BE2C (cell line): ENCODE results near the gene PPP1R2.
A peak's percentile ranks its signal among the peaks of the same experiment; 100 is the strongest.

ENCODE experiments used
- DNase-seq: peaks from one replicate; pipeline ENCODE4 v3.0.0-alpha.2; 2020
- H3K27me3 ChIP-seq: fragments of 250-450 bp; sonication (Bioruptor Pico); 2 replicates; pipeline ENCODE4 v1.5.1; 2020; ENCODE audit warnings: mild to moderate bottlenecking
- H3K36me3 ChIP-seq: fragments of 250-450 bp; sonication (Bioruptor Pico); 2 replicates; pipeline ENCODE4 v1.5.1; 2020; ENCODE audit warnings: mild to moderate bottlenecking
- H3K4me1 ChIP-seq: fragments of 250-450 bp; sonication (Bioruptor Pico); 2 replicates; pipeline ENCODE4 v1.5.1; 2020
- H3K4me3 ChIP-seq: 2 replicates; pipeline ENCODE4 v1.5.1; 2011; ENCODE audit warnings: low read depth, low read length
- H3K9me3 ChIP-seq: fragments of 250-450 bp; sonication (Bioruptor Pico); 2 replicates; pipeline ENCODE4 v1.5.1; 2020
- TF ChIP-seq, protein P1 (sequence below): IDR thresholded peaks from 2 replicates; pipeline ENCODE4 v1.5.1; 2012; ENCODE audit warnings: mild to moderate bottlenecking, low read depth, low read length

The PPP1R2 gene

DNA sequence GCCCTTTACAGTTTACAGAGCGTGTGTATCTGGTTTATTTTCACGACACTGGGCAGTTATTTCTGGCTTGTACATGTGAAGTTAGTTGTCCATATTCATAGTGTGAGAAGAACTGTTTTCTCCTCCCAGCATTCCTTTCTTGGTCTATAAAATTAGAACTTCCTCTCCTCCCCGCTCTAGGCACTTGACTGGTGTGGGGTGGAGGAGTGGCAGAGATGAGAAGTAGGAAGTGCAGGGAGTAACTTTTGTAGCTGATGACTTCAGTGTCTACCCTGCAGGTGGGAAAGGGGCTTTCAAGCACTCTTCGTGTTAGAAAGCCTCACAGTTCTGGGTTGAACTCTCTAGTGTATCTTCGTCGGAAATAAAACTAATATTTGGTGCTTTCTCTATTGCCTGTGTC is 27.2 kb upstream of the PPP1R2 start:
- H3K4me3 ChIP-seq = no peak overlapping the region
- no peaks in the 10 kb centered on the region for H3K9me3 ChIP-seq
- H3K4me1 ChIP-seq = peaks cover 6% of the 10 kb centered on the region; the same call in 1 of the 2 replicates
- TF ChIP-seq, protein P1, sequence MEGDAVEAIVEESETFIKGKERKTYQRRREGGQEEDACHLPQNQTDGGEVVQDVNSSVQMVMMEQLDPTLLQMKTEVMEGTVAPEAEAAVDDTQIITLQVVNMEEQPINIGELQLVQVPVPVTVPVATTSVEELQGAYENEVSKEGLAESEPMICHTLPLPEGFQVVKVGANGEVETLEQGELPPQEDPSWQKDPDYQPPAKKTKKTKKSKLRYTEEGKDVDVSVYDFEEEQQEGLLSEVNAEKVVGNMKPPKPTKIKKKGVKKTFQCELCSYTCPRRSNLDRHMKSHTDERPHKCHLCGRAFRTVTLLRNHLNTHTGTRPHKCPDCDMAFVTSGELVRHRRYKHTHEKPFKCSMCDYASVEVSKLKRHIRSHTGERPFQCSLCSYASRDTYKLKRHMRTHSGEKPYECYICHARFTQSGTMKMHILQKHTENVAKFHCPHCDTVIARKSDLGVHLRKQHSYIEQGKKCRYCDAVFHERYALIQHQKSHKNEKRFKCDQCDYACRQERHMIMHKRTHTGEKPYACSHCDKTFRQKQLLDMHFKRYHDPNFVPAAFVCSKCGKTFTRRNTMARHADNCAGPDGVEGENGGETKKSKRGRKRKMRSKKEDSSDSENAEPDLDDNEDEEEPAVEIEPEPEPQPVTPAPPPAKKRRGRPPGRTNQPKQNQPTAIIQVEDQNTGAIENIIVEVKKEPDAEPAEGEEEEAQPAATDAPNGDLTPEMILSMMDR = no peak
- H3K36me3 ChIP-seq = no peaks in the 10 kb centered on the region
- no peak for DNase-seq
- H3K27me3 ChIP-seq = no peaks in the 10 kb centered on the region

DNA sequence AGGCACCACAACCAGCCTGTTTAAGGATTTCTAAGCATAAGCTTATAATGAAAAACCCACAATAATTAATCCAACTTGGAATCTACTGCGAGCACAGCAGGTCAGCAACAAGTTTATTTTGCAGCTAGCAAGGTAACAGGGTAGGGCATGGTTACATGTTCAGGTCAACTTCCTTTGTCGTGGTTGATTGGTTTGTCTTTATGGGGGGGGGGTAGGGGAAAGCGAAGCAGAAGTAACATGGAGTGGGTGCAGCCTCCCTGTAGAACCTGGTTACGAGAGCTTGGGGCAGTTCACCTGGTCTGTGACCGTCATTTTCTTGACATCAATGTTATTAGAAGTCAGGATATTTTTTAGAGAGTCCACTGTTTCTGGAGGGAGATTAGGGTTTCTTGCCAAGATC is 25.5 kb upstream of the PPP1R2 start:
- no peak overlapping the region for H3K4me3 ChIP-seq
- DNase-seq = no peak

DNA sequence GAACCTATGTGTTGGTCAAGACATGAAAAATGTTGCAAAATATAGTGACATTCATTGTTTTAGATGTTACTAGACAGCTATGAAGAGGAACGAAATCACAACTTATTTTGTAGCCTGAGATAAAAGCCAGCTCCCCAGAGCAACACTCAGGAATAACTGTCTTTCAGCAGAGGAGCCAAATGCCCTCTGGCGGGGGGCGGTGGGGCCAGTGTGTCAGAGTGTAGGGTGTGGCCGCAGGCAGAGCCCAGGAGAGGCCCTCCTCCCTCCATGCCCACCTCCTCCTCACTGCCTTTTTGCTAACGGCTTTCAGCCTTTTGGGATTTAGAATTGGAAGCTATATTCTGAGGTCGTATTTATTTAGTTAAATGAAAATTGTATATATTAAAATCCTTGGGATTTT is 23.7 kb upstream of the PPP1R2 start:
- H3K36me3 ChIP-seq = no peaks in the 10 kb centered on the region
- H3K4me3 ChIP-seq = no peak overlapping the region
- peaks cover 6% of the 10 kb centered on the region; the same call in 1 of the 2 replicates for H3K4me1 ChIP-seq
- DNase-seq = peak; percentile 75
- TF ChIP-seq, protein P1 = peak; percentile 28
- no peaks in the 10 kb centered on the region for H3K27me3 ChIP-seq
- no peaks in the 10 kb centered on the region for H3K9me3 ChIP-seq

More for the DNA sequence above, 25.5 kb upstream of the PPP1R2 start:
- H3K4me1 ChIP-seq = peaks cover 6% of the 10 kb centered on the region; the same call in 1 of the 2 replicates
- H3K36me3 ChIP-seq = no peaks in the 10 kb centered on the region
- TF ChIP-seq, protein P1 = no peak
- no peaks in the 10 kb centered on the region for H3K9me3 ChIP-seq
- H3K27me3 ChIP-seq = no peaks in the 10 kb centered on the region

DNA sequence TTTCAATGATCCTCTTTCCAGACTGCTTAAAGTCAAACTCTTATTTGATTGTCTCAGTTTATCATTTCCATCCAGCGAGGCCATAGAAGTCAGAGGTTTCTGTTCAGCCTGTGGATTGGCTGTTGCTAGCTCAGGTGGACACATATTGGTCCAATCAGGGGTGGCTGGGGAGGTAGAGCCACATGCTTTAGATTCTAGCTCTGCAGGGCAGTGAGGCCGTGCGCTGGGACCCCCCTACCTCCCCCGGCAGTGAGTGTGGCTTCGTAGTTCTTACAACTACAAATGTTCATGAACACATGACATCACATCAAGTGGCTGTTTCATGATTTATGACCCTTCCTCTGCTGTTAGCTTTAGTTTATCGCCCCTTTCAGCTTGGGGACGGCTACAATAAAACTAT is 22.6 kb upstream of the PPP1R2 start:
- DNase-seq = no peak
- TF ChIP-seq, protein P1 = no peak
- Histone ChIP-seq H3K4me1 (peaks cover 6% of the 10 kb centered on the region; the same call in 1 of the 2 replicates), H3K4me3 (no peak overlapping the region), H3K36me3 (no peaks in the 10 kb centered on the region), H3K9me3 (no peaks in the 10 kb centered on the region), H3K27me3 (no peaks in the 10 kb centered on the region)

DNA sequence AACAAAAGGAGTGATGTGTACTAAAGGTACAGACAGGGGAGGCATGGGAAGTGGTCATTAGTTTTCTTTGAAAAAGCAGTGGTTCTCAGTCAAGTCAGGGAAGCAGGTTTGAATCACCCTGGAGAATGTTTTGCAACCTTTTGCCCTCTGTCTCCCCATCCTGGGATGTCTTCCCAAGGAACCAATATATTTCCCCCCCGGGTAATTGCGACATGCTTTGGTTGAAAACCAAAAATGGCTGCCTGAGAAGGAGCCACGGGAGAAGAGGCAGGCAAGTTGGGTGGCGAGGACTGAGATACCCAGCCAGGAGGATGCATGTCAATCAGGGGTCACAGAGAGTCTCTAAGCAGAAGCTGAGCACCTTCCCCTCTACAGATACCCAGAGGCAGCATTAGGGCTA is 20.2 kb upstream of the PPP1R2 start:
- no peak for DNase-seq
- Histone ChIP-seq H3K4me1 (peaks cover 6% of the 10 kb centered on the region; the same call in 1 of the 2 replicates), H3K27me3 (no peaks in the 10 kb centered on the region), H3K36me3 (no peaks in the 10 kb centered on the region), H3K4me3 (no peak overlapping the region), H3K9me3 (no peaks in the 10 kb centered on the region)
- TF ChIP-seq, protein P1 = no peak

DNA sequence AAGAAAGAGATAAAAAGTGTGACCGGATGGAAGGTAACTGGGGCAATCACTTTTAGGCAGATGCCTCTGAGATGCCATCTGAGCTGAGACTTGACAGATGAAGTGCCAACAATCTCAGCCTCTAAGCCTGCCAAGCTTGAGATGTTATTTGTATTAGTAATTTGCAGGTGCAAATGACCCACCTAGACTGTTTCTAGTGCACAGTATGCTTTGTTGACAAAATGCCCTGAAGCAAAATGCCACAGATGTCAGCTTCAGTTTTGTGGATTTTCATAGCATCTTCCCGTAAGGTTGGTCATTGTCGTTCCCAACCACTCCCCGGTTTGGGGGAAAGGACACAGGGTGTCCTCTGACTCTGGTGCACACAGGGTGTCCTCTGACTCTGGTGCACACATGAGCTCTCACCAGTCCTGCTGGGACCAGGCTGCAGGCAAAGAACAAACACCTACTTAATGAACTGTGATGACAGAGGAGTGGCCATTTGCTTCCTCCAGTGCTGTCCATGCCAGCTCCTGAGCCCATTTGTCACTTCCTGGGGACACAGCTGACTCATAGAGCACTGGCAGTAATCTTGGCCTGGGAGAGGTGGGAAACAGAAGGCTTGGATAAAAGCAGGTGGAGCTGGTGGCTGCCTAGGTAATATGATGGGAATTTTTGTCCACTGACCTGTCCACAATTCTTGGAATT is 16.7 kb upstream of the PPP1R2 start:
- H3K27me3 ChIP-seq = no peaks in the 10 kb centered on the region
- no peaks in the 10 kb centered on the region for H3K36me3 ChIP-seq
- DNase-seq = no peak
- H3K4me3 ChIP-seq = no peak overlapping the region
- no peaks in the 10 kb centered on the region for H3K9me3 ChIP-seq
- no peaks in the 10 kb centered on the region for H3K4me1 ChIP-seq
- TF ChIP-seq, protein P1 = no peak
